ENCODE data around the gene METAP1D. TPM values are rescaled to one million over a fixed set of nuclear protein-coding genes. Genes with fewer than 3 reads are reported as not detected.

The METAP1D gene
- total RNA-seq, 1 donor from 2014 or later, result 8.8 TPM

DNA sequence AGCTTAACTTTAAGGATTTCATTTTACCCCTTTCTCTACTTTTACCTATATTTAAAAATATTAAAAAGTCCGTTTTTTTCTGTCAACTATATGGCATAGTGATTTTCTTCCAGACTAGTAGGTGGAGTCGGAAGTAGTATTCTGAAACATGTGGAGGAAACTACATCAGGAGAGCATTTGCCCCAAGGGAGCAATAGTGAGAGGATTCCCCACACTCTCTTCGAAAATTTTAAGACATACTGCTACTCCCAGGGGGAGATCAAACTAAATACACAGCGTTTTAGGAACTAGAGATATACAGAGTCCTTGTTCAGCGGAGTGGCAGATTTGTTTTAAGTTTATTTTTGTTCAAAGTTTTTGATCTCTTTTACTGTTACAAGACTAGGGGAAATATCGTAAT is 40.6 kb downstream of the METAP1D start:
- no peak overlapping the region for H3K27ac ChIP-seq
- no peak for DNase-seq (ENCODE audit: extremely low spot score in 2 of 2)
- H3K4me3 ChIP-seq, result no peak overlapping the region
- no peak for TF ChIP-seq POLR2A (IDR thresholded peaks at IDR 0.05)
- TF ChIP-seq POLR2AphosphoS5 (IDR thresholded peaks at IDR 0.05; ENCODE audit: insufficient read depth in 1 of 2, low read depth in 1 of 2), result no peak
- TF ChIP-seq, protein P1, sequence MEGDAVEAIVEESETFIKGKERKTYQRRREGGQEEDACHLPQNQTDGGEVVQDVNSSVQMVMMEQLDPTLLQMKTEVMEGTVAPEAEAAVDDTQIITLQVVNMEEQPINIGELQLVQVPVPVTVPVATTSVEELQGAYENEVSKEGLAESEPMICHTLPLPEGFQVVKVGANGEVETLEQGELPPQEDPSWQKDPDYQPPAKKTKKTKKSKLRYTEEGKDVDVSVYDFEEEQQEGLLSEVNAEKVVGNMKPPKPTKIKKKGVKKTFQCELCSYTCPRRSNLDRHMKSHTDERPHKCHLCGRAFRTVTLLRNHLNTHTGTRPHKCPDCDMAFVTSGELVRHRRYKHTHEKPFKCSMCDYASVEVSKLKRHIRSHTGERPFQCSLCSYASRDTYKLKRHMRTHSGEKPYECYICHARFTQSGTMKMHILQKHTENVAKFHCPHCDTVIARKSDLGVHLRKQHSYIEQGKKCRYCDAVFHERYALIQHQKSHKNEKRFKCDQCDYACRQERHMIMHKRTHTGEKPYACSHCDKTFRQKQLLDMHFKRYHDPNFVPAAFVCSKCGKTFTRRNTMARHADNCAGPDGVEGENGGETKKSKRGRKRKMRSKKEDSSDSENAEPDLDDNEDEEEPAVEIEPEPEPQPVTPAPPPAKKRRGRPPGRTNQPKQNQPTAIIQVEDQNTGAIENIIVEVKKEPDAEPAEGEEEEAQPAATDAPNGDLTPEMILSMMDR (IDR thresholded peaks at IDR 0.05), result no peak
- intact Hi-C loops (cut with DNase I), result no loop called here
- no peaks in the 10 kb centered on the region for H3K36me3 ChIP-seq
- no peaks in the 10 kb centered on the region for H3K27me3 ChIP-seq
- H3K9me3 ChIP-seq, result no peaks in the 10 kb centered on the region
- peaks cover 6% of the 10 kb centered on the region for H3K4me1 ChIP-seq

DNA sequence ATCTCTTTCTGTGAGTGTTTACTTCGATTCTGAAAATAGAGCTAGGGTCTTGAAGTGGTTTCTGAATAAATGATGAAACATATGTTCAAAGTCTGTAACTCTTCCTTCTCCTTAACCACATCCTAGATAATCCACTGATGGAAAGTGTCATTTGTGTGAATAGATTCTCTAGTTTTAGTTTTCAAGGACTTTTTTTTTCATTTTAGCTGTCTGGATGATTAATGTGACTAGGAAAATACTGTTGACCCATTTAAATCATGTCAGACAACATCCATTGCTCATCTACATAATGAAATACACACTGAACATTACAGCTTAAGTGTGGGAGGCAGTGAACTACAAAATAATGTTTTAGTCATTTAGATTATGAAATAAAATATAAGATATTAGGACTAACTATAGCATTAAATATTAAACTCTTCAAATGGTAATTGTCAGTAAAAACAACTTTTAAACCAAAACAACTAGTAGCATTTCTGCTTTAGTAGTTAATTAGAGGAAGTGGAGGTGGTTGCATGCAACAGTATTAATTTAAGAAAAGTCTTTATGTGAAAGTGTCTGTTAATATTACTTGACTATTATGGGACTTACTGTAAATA is 46.4 kb downstream of the METAP1D start:
- H3K36me3 ChIP-seq, result no peaks in the 10 kb centered on the region
- H3K4me3 ChIP-seq, result no peak overlapping the region
- no peak for DNase-seq (ENCODE audit: extremely low spot score in 2 of 2)
- H3K9me3 ChIP-seq, result no peaks in the 10 kb centered on the region
- H3K27ac ChIP-seq, result no peak overlapping the region
- TF ChIP-seq POLR2AphosphoS5 (IDR thresholded peaks at IDR 0.05; ENCODE audit: insufficient read depth in 1 of 2, low read depth in 1 of 2), result no peak
- TF ChIP-seq, protein P1 (IDR thresholded peaks at IDR 0.05), result no peak
- TF ChIP-seq POLR2A (IDR thresholded peaks at IDR 0.05), result no peak
- no peaks in the 10 kb centered on the region for H3K27me3 ChIP-seq
- H3K4me1 ChIP-seq, result no peaks in the 10 kb centered on the region
- intact Hi-C loops (cut with DNase I), result no loop called here

DNA sequence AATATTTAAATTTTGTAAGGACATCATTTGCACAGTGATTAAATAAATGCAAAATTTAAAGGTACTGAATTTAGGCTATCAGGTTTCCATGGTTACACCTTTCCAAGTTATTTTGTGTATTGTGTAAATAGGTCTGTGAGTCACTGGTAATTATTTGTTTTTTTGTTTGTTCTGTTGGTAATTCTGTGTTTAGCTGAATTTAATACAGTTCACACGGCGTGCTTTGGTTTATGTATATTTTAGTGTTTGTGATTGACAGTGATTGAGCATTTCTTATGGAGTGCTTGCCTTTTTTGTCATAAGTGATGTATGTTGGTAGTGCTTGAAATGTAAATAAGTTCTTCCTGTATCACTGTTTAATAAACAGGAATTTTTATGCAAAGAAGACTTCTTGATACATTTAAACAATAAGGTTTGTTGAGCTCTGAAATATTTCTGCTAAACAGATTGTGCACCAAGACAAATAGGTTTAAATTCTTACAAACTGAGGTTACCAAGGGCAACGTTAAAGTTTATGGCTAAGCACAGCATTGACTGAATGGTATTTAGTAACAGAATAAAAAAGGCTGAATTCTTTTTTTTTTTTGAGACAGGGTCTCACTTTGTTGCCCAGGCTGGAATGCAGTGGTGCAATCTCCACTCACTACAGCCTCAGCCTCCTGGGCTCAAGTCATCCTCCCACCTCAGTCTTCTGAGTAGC is 47.3 kb downstream of the METAP1D start:
- no peaks in the 10 kb centered on the region for H3K9me3 ChIP-seq
- H3K27ac ChIP-seq, result no peak overlapping the region
- H3K4me3 ChIP-seq, result no peak overlapping the region
- intact Hi-C loops (cut with DNase I), result no loop called here
- no peaks in the 10 kb centered on the region for H3K36me3 ChIP-seq
- no peak for DNase-seq (ENCODE audit: extremely low spot score in 2 of 2)
- H3K4me1 ChIP-seq, result no peaks in the 10 kb centered on the region
- no peaks in the 10 kb centered on the region for H3K27me3 ChIP-seq
- TF ChIP-seq POLR2AphosphoS5 (IDR thresholded peaks at IDR 0.05; ENCODE audit: insufficient read depth in 1 of 2, low read depth in 1 of 2) (no peak), POLR2A (IDR thresholded peaks at IDR 0.05) (no peak)
- TF ChIP-seq, protein P1 (IDR thresholded peaks at IDR 0.05), result no peak

DNA sequence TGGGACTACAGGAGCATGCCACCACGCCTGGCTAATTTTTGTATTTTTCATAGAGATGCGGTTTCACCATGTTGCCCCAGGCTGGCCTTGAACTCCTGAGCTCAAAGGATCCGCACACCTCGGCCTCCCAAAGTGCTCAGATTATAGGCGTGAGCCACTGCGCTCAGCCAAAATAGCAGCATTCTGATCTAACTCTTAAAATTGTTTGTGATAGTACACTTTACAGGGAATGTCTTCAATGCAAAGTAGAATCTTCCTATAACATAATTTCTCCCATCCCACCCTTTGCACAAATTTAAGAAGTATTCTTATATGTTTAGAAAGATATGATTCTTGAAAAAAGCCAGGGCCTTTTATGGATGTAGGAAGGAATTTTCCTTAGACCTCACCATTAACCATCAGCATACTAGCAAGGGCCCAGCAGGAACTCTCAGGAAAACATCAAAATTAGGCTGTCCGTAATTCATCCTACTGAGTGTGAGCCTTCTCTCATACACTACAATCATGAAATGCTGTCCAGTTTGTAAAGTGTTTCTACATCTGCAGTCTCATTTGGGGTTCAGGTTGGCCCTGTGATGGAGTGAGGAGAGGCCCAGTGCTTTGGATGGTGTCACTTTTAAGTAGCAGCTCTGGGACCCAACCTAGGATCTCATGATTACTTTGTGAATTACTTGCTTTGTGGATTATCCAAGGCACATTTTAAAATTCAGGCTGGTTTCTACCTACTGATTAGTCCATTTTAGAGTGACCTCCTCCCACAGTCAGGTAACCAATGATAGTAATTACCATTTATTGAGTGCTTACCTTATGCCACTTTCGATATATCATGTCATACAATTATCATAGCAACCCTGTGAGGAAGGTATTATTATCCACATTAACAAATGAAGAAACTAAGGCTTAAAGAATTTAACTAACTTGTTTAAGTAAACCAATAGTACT is 48.1 kb downstream of the METAP1D start:
- TF ChIP-seq POLR2AphosphoS5 (IDR thresholded peaks at IDR 0.05; ENCODE audit: insufficient read depth in 1 of 2, low read depth in 1 of 2) (no peak), POLR2A (IDR thresholded peaks at IDR 0.05) (no peak)
- TF ChIP-seq, protein P1 (IDR thresholded peaks at IDR 0.05), result no peak

More for the DNA sequence above, 48.1 kb downstream of the METAP1D start:
- H3K36me3 ChIP-seq, result no peaks in the 10 kb centered on the region
- H3K27ac ChIP-seq, result no peak overlapping the region
- H3K4me3 ChIP-seq, result no peak overlapping the region
- no peaks in the 10 kb centered on the region for H3K9me3 ChIP-seq
- intact Hi-C loops (cut with DNase I), result no loop called here
- no peak for DNase-seq (ENCODE audit: extremely low spot score in 2 of 2)
- no peaks in the 10 kb centered on the region for H3K27me3 ChIP-seq
- no peaks in the 10 kb centered on the region for H3K4me1 ChIP-seq

All from vagina (tissue), 2 donors.